Endothelial cell of umbilical vein (primary cell): ENCODE data around the gene GRID1. TPM values are rescaled to one million over a fixed set of nuclear protein-coding genes. Genes with fewer than 3 reads are reported as not detected.

Experiments
- BruUV-seq: library from RNA; stranded (reverse); fragments of 400-500 nt; replicated peaks from 2 replicates; lab custom pipeline; 2021; lab: Mats Ljungman, UMichigan
- CTCF ChIA-PET: fragments of 300-600, 350-600 bp; sonication (Branson Sonifier 250); formaldehyde crosslinking; loops from one replicate; lab custom pipeline; 2021; ENCODE audit warnings: antibody characterized with exemption, inconsistent platforms; lab: Charles Lee
- POLR2A ChIA-PET: fragments of 300-600, 350-600 bp; sonication (Branson Sonifier 250); formaldehyde crosslinking; loops from one replicate; lab custom pipeline; 2021; ENCODE audit warnings: antibody characterized with exemption, inconsistent platforms; lab: Charles Lee
- DNase-seq: peaks from one replicate; pipeline ENCODE4 v3.0.0-alpha.2; 2011; ENCODE audit warnings: low read depth, low spot score
- FAIRE-seq: peaks from 2 replicates; lab custom pipeline; 2011; peaks lifted over from hg19 to GRCh38; lab: Jason Lieb, UNC
- H2AFZ ChIP-seq: 2 replicates; pipeline ENCODE4 v1.6.0; 2012; ENCODE audit warnings: low read depth, low read length, control low read depth, inconsistent platforms
- H3K27ac ChIP-seq: 2 replicates; pipeline ENCODE4 v1.5.1; 2011; ENCODE audit warnings: low read depth, mild to moderate bottlenecking, control low read depth, low read length, moderate library complexity; ENCODE audit not compliant: insufficient read depth
- H3K27me3 ChIP-seq, 2 experiments: 2 replicates each; pipeline versions ENCODE4 v1.6.0 to v1.6.1; 2011; ENCODE audit warnings: low read length in 2 of 2, mixed read lengths in 1 of 2; ENCODE audit not compliant: control insufficient read depth in 2 of 2, insufficient read depth in 2 of 2
- H3K36me3 ChIP-seq, 2 experiments: 2 replicates in 1 of 2; 3 replicates in 1 of 2; pipeline ENCODE4 v1.5.1; 2011; ENCODE audit warnings: low read length in 2 of 2, mild to moderate bottlenecking in 1 of 2, moderate library complexity in 1 of 2; ENCODE audit not compliant: control insufficient read depth in 2 of 2, insufficient read depth in 2 of 2; ENCODE audit errors: extremely low read depth in 1 of 2
- H3K4me1 ChIP-seq: 3 replicates; pipeline ENCODE4 v1.5.1; 2011; ENCODE audit warnings: mild to moderate bottlenecking, low read length; ENCODE audit not compliant: control insufficient read depth, insufficient read depth; ENCODE audit errors: extremely low read depth
- H3K4me2 ChIP-seq: 2 replicates; pipeline ENCODE4 v1.6.1; 2011; ENCODE audit warnings: low read length, control low read depth, mixed read lengths; ENCODE audit not compliant: insufficient read depth
- H3K4me3 ChIP-seq, 3 experiments: fragments of 200-600 bp in 1 of 3; sonication (generic), shearing (Covaris generic) in 1 of 3; replicated peaks in 1 of 3; 2 replicates each; pipeline ENCODE4 v1.5.1; 2011 to 2016; ENCODE audit warnings: control low read depth in 3 of 3, low read length in 3 of 3, mild to moderate bottlenecking in 2 of 3, inconsistent platforms in 1 of 3, low read depth in 1 of 3, moderate library complexity in 1 of 3; ENCODE audit not compliant: insufficient read depth in 1 of 3
- H3K79me2 ChIP-seq: 2 replicates; pipeline ENCODE4 v1.6.0; 2012; ENCODE audit warnings: low read length, inconsistent platforms; ENCODE audit not compliant: control insufficient read depth, insufficient read depth
- H3K9ac ChIP-seq: replicated peaks from 2 replicates; pipeline ENCODE3; 2011; ENCODE audit warnings: low read length, control low read depth; ENCODE audit not compliant: insufficient read depth; ENCODE audit errors: extremely low read depth
- H3K9me1 ChIP-seq: replicated peaks from 3 replicates; pipeline ENCODE4 v1.6.0; 2011; ENCODE audit warnings: mild to moderate bottlenecking, low read length; ENCODE audit not compliant: control insufficient read depth, insufficient read depth; ENCODE audit errors: extremely low read depth
- H3K9me3 ChIP-seq: replicated peaks from 2 replicates; pipeline ENCODE4 v1.5.1; 2012; ENCODE audit warnings: low read length, inconsistent platforms; ENCODE audit not compliant: control insufficient read depth, insufficient read depth
- H4K20me1 ChIP-seq: replicated peaks from 2 replicates; pipeline ENCODE3; 2011; ENCODE audit warnings: mild to moderate bottlenecking, low read length; ENCODE audit not compliant: control insufficient read depth, insufficient read depth; ENCODE audit errors: extremely low read depth
- CTCF ChIP-seq, 2 donors: IDR thresholded peaks; 1 replicate in 1 of 2; 2 replicates in 1 of 2; pipeline ENCODE4 v1.5.1; 2011; ENCODE audit warnings: low read length in 2 of 2, mild to moderate bottlenecking in 2 of 2, moderate library complexity in 2 of 2, control low read depth in 1 of 2, inconsistent platforms in 1 of 2, low read depth in 1 of 2; ENCODE audit not compliant: insufficient read depth in 1 of 2; ENCODE audit errors: extremely low read depth in 1 of 2
- EZH2 ChIP-seq: IDR thresholded peaks from 2 replicates; pipeline ENCODE4 v1.6.1; 2012; ENCODE audit warnings: borderline replicate concordance, low read depth, mild to moderate bottlenecking, moderate library complexity, low read length, inconsistent platforms; ENCODE audit not compliant: severe bottlenecking
- FOS ChIP-seq: IDR thresholded peaks from 2 replicates; pipeline ENCODE4 v1.6.1; 2011; ENCODE audit warnings: mild to moderate bottlenecking, low read length, moderate library complexity, borderline replicate concordance; ENCODE audit not compliant: insufficient read depth
- GATA2 ChIP-seq: IDR thresholded peaks from 2 replicates; pipeline ENCODE4 v1.7.0; 2011; ENCODE audit warnings: low read depth, mild to moderate bottlenecking, moderate library complexity, mixed read lengths, low read length; ENCODE audit not compliant: insufficient read length, insufficient read depth
- JUN ChIP-seq: IDR thresholded peaks from 2 replicates; pipeline ENCODE4 v1.6.1; 2011; ENCODE audit warnings: borderline replicate concordance, low read depth; ENCODE audit not compliant: insufficient read length, insufficient read depth
- MAX ChIP-seq: IDR thresholded peaks from 2 replicates; pipeline ENCODE4 v1.6.1; 2011; ENCODE audit not compliant: insufficient read depth, insufficient read length
- MYC ChIP-seq: IDR thresholded peaks from one replicate; pipeline ENCODE4 v1.6.1; 2011; ENCODE audit warnings: mild to moderate bottlenecking, low read depth, low read length
- POLR2A ChIP-seq: IDR thresholded peaks from 2 replicates; pipeline ENCODE4 v1.6.1; 2012; ENCODE audit warnings: low read depth, mild to moderate bottlenecking, control low read depth, low read length
- POLR2AphosphoS5 ChIP-seq: IDR thresholded peaks from 2 replicates; pipeline ENCODE4 v1.6.1; 2012; ENCODE audit warnings: low read depth, mild to moderate bottlenecking, control low read depth, low read length, moderate library complexity; ENCODE audit not compliant: insufficient read depth
- dilution Hi-C: fragments of 300-500 bp; cut with MboI; formaldehyde crosslinking; loops from one replicate; pipeline ENCODE4 v1.15.0; 2019; ENCODE audit warnings: low sequenced_read_pairs; ENCODE audit not compliant: extremely low pct_ligation_motif_present
- intact Hi-C: fragments of 100-400 bp; cut with micrococcal nuclease; formaldehyde crosslinking; loops from one replicate; pipeline ENCODE4 v1.10.0; 2022
- polyA plus RNA-seq, 4 experiments: library from polyadenylated mRNA; depleted of rRNA in 3 of 4; stranded (reverse) in 3 of 4; unstranded in 1 of 4; fragments of >200 nt; gene quantifications; 2 replicates each; pipeline versions ENCODE4 v1.2.1 to v1.2.3, GENCODE V29; 2011 to 2012; ENCODE audit warnings: missing spikeins in 1 of 4
- total RNA-seq: library from RNA; stranded (reverse); gene quantifications from 2 replicates; pipeline ENCODE4 v1.2.3, GENCODE V29; 2021

The GRID1 gene
- total and polyA plus RNA-seq, 2 donors (not counting 3 experiments of a cell fraction or from before 2014, with no cell fraction given): not detected

- H4K20me1 ChIP-seq: no peaks in the 10 kb centered on the region
- peak overlapping the region; percentile 62 for H2AFZ ChIP-seq
- FAIRE-seq: no peak
- no peaks in the 10 kb centered on the region for H3K79me2 ChIP-seq
- H3K27me3 ChIP-seq: no peaks in the 10 kb centered on the region
- TF ChIP-seq POLR2A: no peak
- no peak for TF ChIP-seq MYC
- no peak for TF ChIP-seq FOS
- TF ChIP-seq CTCF (IDR thresholded peaks at IDR 0.05; ENCODE audit: extremely low read depth in 1 of 2, insufficient read depth in 1 of 2, low read depth in 1 of 2, low read length in 2 of 2): no peak
- peak; percentile 39 for TF ChIP-seq POLR2AphosphoS5
- TF ChIP-seq MAX: no peak
- no peaks in the 10 kb centered on the region for H3K9me1 ChIP-seq
- DNase-seq: peak; percentile 47
- BruUV-seq: TSS peak; percentile 62
- H3K9ac ChIP-seq: peak overlapping the region; percentile 82
- H3K27ac ChIP-seq: peak overlapping the region; percentile 98
- peak overlapping the region in 1 of 3 experiments; percentile 22 for H3K4me3 ChIP-seq
- intact Hi-C loops: loop anchor here (5.0 to 10.0 kb wide), 2 partner anchors 95 to 883 kb away; partner anchors contain the start of gene WAPL
- ChIA-PET CTCF (no interaction called here), POLR2A (no interaction called here)
- peak overlapping the region; percentile 79 for H3K4me2 ChIP-seq
- dilution Hi-C loops: no loop called here
- H3K9me3 ChIP-seq: no peaks in the 10 kb centered on the region
- no peaks in the 10 kb centered on the region for H3K36me3 ChIP-seq
- H3K4me1 ChIP-seq: peaks cover 44% of the 10 kb centered on the region
Observed at GRCh38 chr10:85642082-85642420, 724.5 kb downstream of the GRID1 start.

GRCh38 chr10:85641479-85642009 lies 725.1 kb downstream of the GRID1 start:
- H3K79me2 ChIP-seq: no peaks in the 10 kb centered on the region
- H3K27me3 ChIP-seq: no peaks in the 10 kb centered on the region
- no peak overlapping the region for H2AFZ ChIP-seq
- H3K4me3 ChIP-seq: no peak overlapping the region
- intact Hi-C loops: loop anchor here (5.0 to 10.0 kb wide), 2 partner anchors 94 to 883 kb away; partner anchors contain the start of gene WAPL
- H3K9ac ChIP-seq: peak overlapping the region; percentile 82
- FAIRE-seq (no peak), DNase-seq (no peak)
- POLR2A ChIA-PET: no interaction called here
- TF ChIP-seq JUN (no peak), MYC (no peak), EZH2 (no peak), CTCF (IDR thresholded peaks at IDR 0.05; ENCODE audit: extremely low read depth in 1 of 2, insufficient read depth in 1 of 2, low read depth in 1 of 2, low read length in 2 of 2) (no peak), POLR2A (no peak), MAX (no peak), FOS (no peak), POLR2AphosphoS5 (no peak), GATA2 (no peak)
- BruUV-seq: no TSS peak
- CTCF ChIA-PET: no interaction called here
- no peaks in the 10 kb centered on the region for H4K20me1 ChIP-seq
- dilution Hi-C loops: no loop called here
- H3K9me3 ChIP-seq: no peaks in the 10 kb centered on the region
- peak overlapping the region; percentile 79 for H3K4me2 ChIP-seq
- no peaks in the 10 kb centered on the region for H3K36me3 ChIP-seq
- peaks cover 44% of the 10 kb centered on the region for H3K4me1 ChIP-seq
- peak overlapping the region; percentile 98 for H3K27ac ChIP-seq
- no peaks in the 10 kb centered on the region for H3K9me1 ChIP-seq
